GM12891 (cell line): ENCODE data around the gene MYH9.

Experiments
- PAX5 ChIP-seq: IDR thresholded peaks from 2 replicates; pipeline ENCODE4 v1.6.1; 2011; ENCODE audit warnings: low read length, moderate library complexity, mild to moderate bottlenecking; ENCODE audit not compliant: insufficient read depth, severe bottlenecking
- POLR2A ChIP-seq: IDR thresholded peaks from 2 replicates; pipeline ENCODE4 v1.6.1; 2011; ENCODE audit warnings: low read depth, low read length, control low read depth
- POLR2AphosphoS5 ChIP-seq: IDR thresholded peaks from 2 replicates; pipeline ENCODE4 v1.6.1; 2011; ENCODE audit warnings: low read depth, low read length, control low read depth
- POU2F2 ChIP-seq: IDR thresholded peaks from 2 replicates; pipeline ENCODE4 v1.6.1; 2011; ENCODE audit warnings: low read depth, mild to moderate bottlenecking, control low read depth, low read length, moderate library complexity
- SPI1 ChIP-seq: IDR thresholded peaks from 2 replicates; pipeline ENCODE4 v1.6.1; 2011; ENCODE audit warnings: low read depth, low read length, control low read depth
- TAF1 ChIP-seq: IDR thresholded peaks from 2 replicates; pipeline ENCODE4 v1.6.1; 2011; ENCODE audit warnings: low read depth, low read length, control low read depth

GRCh38 chr22:36306227-36306626 is 81.5 kb downstream of the MYH9 start:
- TF ChIP-seq POLR2A (no peak), POLR2AphosphoS5 (no peak), SPI1 (no peak), POU2F2 (no peak), TAF1 (no peak), PAX5 (no peak)
